GM12891 (cell line): ENCODE measurements around the gene PPIF.

Experiments used
- PAX5 ChIP-seq: IDR thresholded peaks from 2 replicates; pipeline ENCODE4 v1.6.1; 2011; ENCODE audit warnings: low read length, moderate library complexity, mild to moderate bottlenecking; ENCODE audit not compliant: insufficient read depth, severe bottlenecking
- POLR2A ChIP-seq: IDR thresholded peaks from 2 replicates; pipeline ENCODE4 v1.6.1; 2011; ENCODE audit warnings: low read depth, low read length, control low read depth
- POLR2AphosphoS5 ChIP-seq: IDR thresholded peaks from 2 replicates; pipeline ENCODE4 v1.6.1; 2011; ENCODE audit warnings: low read depth, low read length, control low read depth
- POU2F2 ChIP-seq: IDR thresholded peaks from 2 replicates; pipeline ENCODE4 v1.6.1; 2011; ENCODE audit warnings: low read depth, mild to moderate bottlenecking, control low read depth, low read length, moderate library complexity
- SPI1 ChIP-seq: IDR thresholded peaks from 2 replicates; pipeline ENCODE4 v1.6.1; 2011; ENCODE audit warnings: low read depth, low read length, control low read depth
- TAF1 ChIP-seq: IDR thresholded peaks from 2 replicates; pipeline ENCODE4 v1.6.1; 2011; ENCODE audit warnings: low read depth, low read length, control low read depth

DNA sequence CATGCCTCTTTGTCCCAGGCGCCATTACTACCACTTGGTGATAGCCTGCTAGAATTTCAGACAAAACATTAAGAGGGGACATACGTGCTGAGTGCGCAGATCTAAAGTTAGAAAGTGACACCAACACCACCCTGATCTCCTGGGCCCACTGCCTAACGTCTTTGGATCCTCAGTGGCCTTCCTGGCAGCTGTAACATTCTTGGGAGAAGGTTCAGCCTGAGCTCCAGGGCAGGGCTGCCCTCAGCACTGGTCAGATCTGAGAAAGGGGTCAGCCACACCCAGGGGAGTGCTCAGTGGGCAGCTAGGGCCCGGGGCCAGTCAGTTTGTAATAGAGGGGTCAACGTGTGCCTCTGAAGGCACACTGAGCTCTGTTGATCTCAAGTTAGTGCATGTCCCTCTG is 49.8 kb downstream of the PPIF start:
- TF ChIP-seq POLR2A (no peak), POLR2AphosphoS5 (no peak), TAF1 (no peak), POU2F2 (no peak), SPI1 (no peak), PAX5 (no peak)
